Measurements from ENCODE around the gene CSNK2B. TPM values are rescaled to one million over a fixed set of nuclear protein-coding genes. Genes with fewer than 3 reads are reported as not detected.

CSNK2B gene
- total and polyA plus RNA-seq, 9 of the 15 experiments (the other 6 are each of a cell fraction or from before 2014, with no cell fraction given) = 120 to 1,126 (median 529) TPM

DNA sequence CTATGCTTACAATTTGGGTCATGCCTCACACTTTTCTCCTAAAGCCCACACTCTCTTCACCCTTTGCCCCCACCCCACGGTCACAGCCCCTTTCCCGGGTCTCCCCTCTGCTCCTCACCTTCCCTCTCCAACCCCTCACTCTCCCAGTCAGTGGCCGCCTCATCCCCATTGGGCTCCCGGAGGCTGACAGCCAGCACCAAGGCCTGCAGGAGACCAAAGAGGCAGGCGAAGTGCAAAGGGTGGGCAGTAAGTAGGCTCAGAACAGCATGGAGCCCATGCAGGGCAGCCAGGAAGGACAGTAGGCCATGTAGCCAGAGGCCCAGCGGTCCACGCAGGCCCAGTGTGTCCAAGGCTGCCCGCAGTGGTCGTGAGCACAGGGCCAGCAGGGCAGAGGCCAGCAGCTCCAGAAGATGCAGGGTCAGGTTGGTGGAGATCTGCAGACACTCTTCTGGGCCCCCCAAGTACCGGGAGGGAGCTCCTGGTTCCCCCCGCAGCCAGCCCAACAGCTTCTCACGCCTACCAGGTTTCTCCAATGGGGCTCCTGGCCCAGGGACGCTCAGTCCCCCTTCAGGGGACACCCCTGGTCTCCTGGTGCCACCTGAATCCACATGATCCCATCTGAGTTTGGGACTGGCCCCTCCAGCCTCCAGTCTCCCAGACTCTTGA, 6.8 kb upstream of the CSNK2B start (continued):
- TF ChIP-seq, protein P1, sequence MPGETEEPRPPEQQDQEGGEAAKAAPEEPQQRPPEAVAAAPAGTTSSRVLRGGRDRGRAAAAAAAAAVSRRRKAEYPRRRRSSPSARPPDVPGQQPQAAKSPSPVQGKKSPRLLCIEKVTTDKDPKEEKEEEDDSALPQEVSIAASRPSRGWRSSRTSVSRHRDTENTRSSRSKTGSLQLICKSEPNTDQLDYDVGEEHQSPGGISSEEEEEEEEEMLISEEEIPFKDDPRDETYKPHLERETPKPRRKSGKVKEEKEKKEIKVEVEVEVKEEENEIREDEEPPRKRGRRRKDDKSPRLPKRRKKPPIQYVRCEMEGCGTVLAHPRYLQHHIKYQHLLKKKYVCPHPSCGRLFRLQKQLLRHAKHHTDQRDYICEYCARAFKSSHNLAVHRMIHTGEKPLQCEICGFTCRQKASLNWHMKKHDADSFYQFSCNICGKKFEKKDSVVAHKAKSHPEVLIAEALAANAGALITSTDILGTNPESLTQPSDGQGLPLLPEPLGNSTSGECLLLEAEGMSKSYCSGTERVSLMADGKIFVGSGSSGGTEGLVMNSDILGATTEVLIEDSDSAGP (CRISPR knock-in tag; IDR thresholded peaks at IDR 0.05) = 0 out of 2 replicates have a peak, but pooled peaks have one; percentile 67
- no peak for TF ChIP-seq TEAD4 (IDR thresholded peaks at IDR 0.05; ENCODE audit: low read length)
- peak; percentile 80; the same call in 1 of the 2 replicates for TF ChIP-seq TEAD4 (CRISPR knock-in tag; IDR thresholded peaks at IDR 0.05; ENCODE audit: borderline replicate concordance)
- TF ChIP-seq, protein P2, sequence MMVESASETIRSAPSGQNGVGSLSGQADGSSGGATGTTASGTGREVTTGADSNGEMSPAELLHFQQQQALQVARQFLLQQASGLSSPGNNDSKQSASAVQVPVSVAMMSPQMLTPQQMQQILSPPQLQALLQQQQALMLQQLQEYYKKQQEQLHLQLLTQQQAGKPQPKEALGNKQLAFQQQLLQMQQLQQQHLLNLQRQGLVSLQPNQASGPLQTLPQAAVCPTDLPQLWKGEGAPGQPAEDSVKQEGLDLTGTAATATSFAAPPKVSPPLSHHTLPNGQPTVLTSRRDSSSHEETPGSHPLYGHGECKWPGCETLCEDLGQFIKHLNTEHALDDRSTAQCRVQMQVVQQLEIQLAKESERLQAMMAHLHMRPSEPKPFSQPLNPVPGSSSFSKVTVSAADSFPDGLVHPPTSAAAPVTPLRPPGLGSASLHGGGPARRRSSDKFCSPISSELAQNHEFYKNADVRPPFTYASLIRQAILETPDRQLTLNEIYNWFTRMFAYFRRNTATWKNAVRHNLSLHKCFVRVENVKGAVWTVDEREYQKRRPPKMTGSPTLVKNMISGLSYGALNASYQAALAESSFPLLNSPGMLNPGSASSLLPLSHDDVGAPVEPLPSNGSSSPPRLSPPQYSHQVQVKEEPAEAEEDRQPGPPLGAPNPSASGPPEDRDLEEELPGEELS (CRISPR knock-in tag; IDR thresholded peaks at IDR 0.05; ENCODE audit: borderline replicate concordance) = peak; percentile 22; the same call in 1 of the 2 replicates
- TF ChIP-seq HDAC1 (IDR thresholded peaks at IDR 0.05) = peak in 1 of 2 experiments; percentile 11; a peak in 1 of 4 replicates
- peak; percentile 86 for TF ChIP-seq POLR2G (IDR thresholded peaks at IDR 0.05; ENCODE audit: low read depth, low read length)
- TF ChIP-seq RBM34 (IDR thresholded peaks at IDR 0.05; ENCODE audit: borderline replicate concordance, insufficient read depth, low read length) = no peak
- peak; percentile 60 for TF ChIP-seq WHSC1 (IDR thresholded peaks at IDR 0.05; ENCODE audit: low read length)
- no peak for TF ChIP-seq RB1 (IDR thresholded peaks at IDR 0.05; ENCODE audit: low read depth)
- TF ChIP-seq, protein P3, sequence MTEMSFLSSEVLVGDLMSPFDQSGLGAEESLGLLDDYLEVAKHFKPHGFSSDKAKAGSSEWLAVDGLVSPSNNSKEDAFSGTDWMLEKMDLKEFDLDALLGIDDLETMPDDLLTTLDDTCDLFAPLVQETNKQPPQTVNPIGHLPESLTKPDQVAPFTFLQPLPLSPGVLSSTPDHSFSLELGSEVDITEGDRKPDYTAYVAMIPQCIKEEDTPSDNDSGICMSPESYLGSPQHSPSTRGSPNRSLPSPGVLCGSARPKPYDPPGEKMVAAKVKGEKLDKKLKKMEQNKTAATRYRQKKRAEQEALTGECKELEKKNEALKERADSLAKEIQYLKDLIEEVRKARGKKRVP (CRISPR knock-in tag; IDR thresholded peaks at IDR 0.05) = no peak; the same call in 1 of the 2 replicates
- TF ChIP-seq, protein P4, sequence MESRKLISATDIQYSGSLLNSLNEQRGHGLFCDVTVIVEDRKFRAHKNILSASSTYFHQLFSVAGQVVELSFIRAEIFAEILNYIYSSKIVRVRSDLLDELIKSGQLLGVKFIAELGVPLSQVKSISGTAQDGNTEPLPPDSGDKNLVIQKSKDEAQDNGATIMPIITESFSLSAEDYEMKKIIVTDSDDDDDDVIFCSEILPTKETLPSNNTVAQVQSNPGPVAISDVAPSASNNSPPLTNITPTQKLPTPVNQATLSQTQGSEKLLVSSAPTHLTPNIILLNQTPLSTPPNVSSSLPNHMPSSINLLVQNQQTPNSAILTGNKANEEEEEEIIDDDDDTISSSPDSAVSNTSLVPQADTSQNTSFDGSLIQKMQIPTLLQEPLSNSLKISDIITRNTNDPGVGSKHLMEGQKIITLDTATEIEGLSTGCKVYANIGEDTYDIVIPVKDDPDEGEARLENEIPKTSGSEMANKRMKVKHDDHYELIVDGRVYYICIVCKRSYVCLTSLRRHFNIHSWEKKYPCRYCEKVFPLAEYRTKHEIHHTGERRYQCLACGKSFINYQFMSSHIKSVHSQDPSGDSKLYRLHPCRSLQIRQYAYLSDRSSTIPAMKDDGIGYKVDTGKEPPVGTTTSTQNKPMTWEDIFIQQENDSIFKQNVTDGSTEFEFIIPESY (CRISPR knock-in tag; IDR thresholded peaks at IDR 0.05) = 0 out of 2 replicates have a peak, but pooled peaks have one; percentile 2
- 0 out of 2 replicates have a peak, but pooled peaks have one; percentile 46 for TF ChIP-seq SP1 (CRISPR knock-in tag; IDR thresholded peaks at IDR 0.05)
- TF ChIP-seq, protein P5, sequence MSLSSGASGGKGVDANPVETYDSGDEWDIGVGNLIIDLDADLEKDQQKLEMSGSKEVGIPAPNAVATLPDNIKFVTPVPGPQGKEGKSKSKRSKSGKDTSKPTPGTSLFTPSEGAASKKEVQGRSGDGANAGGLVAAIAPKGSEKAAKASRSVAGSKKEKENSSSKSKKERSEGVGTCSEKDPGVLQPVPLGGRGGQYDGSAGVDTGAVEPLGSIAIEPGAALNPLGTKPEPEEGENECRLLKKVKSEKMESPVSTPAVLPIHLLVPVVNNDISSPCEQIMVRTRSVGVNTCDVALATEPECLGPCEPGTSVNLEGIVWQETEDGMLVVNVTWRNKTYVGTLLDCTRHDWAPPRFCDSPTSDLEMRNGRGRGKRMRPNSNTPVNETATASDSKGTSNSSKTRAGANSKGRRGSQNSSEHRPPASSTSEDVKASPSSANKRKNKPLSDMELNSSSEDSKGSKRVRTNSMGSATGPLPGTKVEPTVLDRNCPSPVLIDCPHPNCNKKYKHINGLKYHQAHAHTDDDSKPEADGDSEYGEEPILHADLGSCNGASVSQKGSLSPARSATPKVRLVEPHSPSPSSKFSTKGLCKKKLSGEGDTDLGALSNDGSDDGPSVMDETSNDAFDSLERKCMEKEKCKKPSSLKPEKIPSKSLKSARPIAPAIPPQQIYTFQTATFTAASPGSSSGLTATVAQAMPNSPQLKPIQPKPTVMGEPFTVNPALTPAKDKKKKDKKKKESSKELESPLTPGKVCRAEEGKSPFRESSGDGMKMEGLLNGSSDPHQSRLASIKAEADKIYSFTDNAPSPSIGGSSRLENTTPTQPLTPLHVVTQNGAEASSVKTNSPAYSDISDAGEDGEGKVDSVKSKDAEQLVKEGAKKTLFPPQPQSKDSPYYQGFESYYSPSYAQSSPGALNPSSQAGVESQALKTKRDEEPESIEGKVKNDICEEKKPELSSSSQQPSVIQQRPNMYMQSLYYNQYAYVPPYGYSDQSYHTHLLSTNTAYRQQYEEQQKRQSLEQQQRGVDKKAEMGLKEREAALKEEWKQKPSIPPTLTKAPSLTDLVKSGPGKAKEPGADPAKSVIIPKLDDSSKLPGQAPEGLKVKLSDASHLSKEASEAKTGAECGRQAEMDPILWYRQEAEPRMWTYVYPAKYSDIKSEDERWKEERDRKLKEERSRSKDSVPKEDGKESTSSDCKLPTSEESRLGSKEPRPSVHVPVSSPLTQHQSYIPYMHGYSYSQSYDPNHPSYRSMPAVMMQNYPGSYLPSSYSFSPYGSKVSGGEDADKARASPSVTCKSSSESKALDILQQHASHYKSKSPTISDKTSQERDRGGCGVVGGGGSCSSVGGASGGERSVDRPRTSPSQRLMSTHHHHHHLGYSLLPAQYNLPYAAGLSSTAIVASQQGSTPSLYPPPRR (CRISPR knock-in tag; IDR thresholded peaks at IDR 0.05; ENCODE audit: borderline replicate concordance) = peak; percentile 49; the same call in 1 of the 2 replicates
- no peak for TF ChIP-seq ZNF696 (CRISPR knock-in tag; conservative IDR thresholded peaks at IDR 0.05)
